ENCODE data around the gene CUEDC1. TPM values are rescaled to one million over a fixed set of nuclear protein-coding genes. Genes with fewer than 3 reads are reported as not detected.

CUEDC1 gene
- polyA plus RNA-seq, 2 of the 4 experiments (the other 2 are of a cell fraction): 44.3 to 90.6 TPM

DNA sequence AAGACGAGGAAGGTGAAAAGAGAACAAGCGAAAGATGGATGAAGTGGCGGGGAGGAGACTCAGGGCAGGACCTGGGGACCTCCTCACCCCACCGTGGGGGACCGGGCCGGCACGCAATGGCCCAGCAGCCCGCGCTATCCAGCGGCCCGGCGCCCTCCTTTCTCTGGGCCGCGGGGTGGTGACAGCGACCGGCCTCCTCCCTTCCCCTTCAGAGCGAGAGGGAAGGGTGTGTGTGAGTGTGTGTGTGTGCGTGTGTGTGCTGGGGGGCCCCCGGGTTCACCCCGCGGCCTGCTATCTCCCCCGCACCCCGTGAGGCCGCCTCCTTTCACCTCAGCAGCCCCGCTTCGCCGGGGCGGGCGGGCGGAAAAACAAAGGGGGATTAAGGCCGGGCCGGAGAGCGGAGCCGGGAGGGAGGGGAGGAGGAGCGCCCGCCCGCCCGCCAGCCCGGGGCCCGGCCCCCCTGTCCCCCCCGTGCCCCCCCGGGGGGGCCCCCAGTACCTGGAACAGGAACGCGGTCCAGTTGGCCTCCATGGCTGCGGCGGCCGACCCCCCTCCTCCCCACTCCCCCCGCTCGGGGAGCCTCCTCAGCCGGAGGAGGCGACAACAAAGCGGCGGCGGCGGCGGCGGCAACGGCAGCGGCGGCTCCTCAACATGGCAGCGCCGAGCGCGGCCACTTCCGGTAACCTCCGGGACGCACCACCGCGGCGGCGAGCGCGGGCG, 32.5 kb upstream of the CUEDC1 start, which contains the start of gene VEZF1:
Gene VEZF1 (minus strand): TSS at position 674 of the 720 bp plus-strand sequence. CDS start 143 bp downstream, at position 531.
- Histone ChIP-seq H3K4me1 (peaks cover 76% of the 10 kb centered on the region), H3K4me2 (peak within 1 kb of the TSS; percentile 84), H3K4me3 (peak within 1 kb of the TSS; percentile 77), H3K27ac (peak within 1 kb of the TSS; percentile 96 to 98), H3K9me3 (no peaks in the 10 kb centered on the region)
- CTCF ChIA-PET: interaction anchor here (1.3 to 26.3 kb wide), 15 partner anchors 11 to 154 kb away, joined by 3 to 1377 read pairs (median 17); partner anchors contain the start of genes CUEDC1 and MRPS23
- POLR2A ChIA-PET: interaction anchor here (0.7 to 5.2 kb wide), 23 partner anchors 9 to 138 kb away, joined by 3 to 36 read pairs (median 6); partner anchors contain the start of genes CUEDC1, DYNLL2, MRPS23 and SRSF1
- peak; percentile 76 to 85 for DNase-seq (ENCODE audit: low read depth in 1 of 2, low spot score in 1 of 2)
- no peak for FAIRE-seq
- peak; percentile 65 to 70 for ATAC-seq
- 2% methylated on average over 20 of the region's 74 CpGs for WGBS (ENCODE audit: missing lambda C conversion rate)
- no peak for TF ChIP-seq ZSCAN20 (CRISPR knock-in tag; IDR thresholded peaks at IDR 0.05)
- TF ChIP-seq TFCP2L1 (CRISPR knock-in tag; IDR thresholded peaks at IDR 0.05): 0 out of 2 replicates have a peak, but pooled peaks have one; percentile 61
- TF ChIP-seq SREBF2 (IDR thresholded peaks at IDR 0.05): no peak
- TF ChIP-seq MAX (IDR thresholded peaks at IDR 0.05): peak; percentile 69
- TF ChIP-seq CTCF (IDR thresholded peaks at IDR 0.05): no peak
- TF ChIP-seq, protein P1, sequence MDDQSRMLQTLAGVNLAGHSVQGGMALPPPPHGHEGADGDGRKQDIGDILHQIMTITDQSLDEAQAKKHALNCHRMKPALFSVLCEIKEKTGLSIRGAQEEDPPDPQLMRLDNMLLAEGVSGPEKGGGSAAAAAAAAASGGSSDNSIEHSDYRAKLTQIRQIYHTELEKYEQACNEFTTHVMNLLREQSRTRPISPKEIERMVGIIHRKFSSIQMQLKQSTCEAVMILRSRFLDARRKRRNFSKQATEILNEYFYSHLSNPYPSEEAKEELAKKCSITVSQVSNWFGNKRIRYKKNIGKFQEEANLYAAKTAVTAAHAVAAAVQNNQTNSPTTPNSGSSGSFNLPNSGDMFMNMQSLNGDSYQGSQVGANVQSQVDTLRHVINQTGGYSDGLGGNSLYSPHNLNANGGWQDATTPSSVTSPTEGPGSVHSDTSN (IDR thresholded peaks at IDR 0.05): no peak
- no peak for TF ChIP-seq TP53 (CRISPR knock-in tag; IDR thresholded peaks at IDR 0.05)
- no peak for TF ChIP-seq ZFP36 (IDR thresholded peaks at IDR 0.05; ENCODE audit: borderline replicate concordance, partially characterized antibody)
- peak; percentile 18; the same call in 1 of the 2 replicates for TF ChIP-seq POLR2A (IDR thresholded peaks at IDR 0.05; ENCODE audit: low read length)
- no peak for TF ChIP-seq E2F6 (IDR thresholded peaks at IDR 0.05; ENCODE audit: borderline replicate concordance, low read depth)
- TF ChIP-seq, protein P2, sequence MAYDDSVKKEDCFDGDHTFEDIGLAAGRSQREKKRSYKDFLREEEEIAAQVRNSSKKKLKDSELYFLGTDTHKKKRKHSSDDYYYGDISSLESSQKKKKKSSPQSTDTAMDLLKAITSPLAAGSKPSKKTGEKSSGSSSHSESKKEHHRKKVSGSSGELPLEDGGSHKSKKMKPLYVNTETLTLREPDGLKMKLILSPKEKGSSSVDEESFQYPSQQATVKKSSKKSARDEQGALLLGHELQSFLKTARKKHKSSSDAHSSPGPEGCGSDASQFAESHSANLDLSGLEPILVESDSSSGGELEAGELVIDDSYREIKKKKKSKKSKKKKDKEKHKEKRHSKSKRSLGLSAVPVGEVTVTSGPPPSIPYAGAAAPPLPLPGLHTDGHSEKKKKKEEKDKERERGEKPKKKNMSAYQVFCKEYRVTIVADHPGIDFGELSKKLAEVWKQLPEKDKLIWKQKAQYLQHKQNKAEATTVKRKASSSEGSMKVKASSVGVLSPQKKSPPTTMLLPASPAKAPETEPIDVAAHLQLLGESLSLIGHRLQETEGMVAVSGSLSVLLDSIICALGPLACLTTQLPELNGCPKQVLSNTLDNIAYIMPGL (CRISPR knock-in tag; IDR thresholded peaks at IDR 0.05; ENCODE audit: borderline replicate concordance): peak; percentile 20; the same call in 1 of the 2 replicates
- TF ChIP-seq MAFK (IDR thresholded peaks at IDR 0.05; ENCODE audit: partially characterized antibody): no peak
- TF ChIP-seq JUN (IDR thresholded peaks at IDR 0.05): no peak; a peak in 2 of 5 replicates
- TF ChIP-seq RAD21 (conservative IDR thresholded peaks at IDR 0.05 in 1 of 2, IDR thresholded peaks at IDR 0.05 in 1 of 2): 0 out of 5 replicates have a peak, but pooled peaks of 1 of the 2 experiments have one; percentile 9
- TF ChIP-seq ATOH8 (CRISPR knock-in tag; IDR thresholded peaks at IDR 0.05; ENCODE audit: low read depth): no peak
- no peak for TF ChIP-seq BHLHE40 (IDR thresholded peaks at IDR 0.05; ENCODE audit: low read depth, low read length)
- TF ChIP-seq KDM5A (IDR thresholded peaks at IDR 0.05): no peak
- no peak for TF ChIP-seq ESRRA (IDR thresholded peaks at IDR 0.05; ENCODE audit: borderline replicate concordance, low read length)
- TF ChIP-seq, protein P3, sequence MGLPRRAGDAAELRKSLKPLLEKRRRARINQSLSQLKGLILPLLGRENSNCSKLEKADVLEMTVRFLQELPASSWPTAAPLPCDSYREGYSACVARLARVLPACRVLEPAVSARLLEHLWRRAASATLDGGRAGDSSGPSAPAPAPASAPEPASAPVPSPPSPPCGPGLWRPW (IDR thresholded peaks at IDR 0.05): no peak
- TF ChIP-seq CBX8 (IDR thresholded peaks at IDR 0.05): no peak
- TF ChIP-seq SMC3 (IDR thresholded peaks at IDR 0.05): peak; percentile 23; the same call in 1 of the 3 replicates
- TF ChIP-seq REST (IDR thresholded peaks at IDR 0.05): no peak
- TF ChIP-seq PHF8 (IDR thresholded peaks at IDR 0.05; ENCODE audit: borderline replicate concordance, low read depth): peak; percentile 71
- 0 out of 2 replicates have a peak, but pooled peaks have one; percentile 43 for TF ChIP-seq MYC (IDR thresholded peaks at IDR 0.05; ENCODE audit: borderline replicate concordance, low read length)
- TF ChIP-seq, protein P4, sequence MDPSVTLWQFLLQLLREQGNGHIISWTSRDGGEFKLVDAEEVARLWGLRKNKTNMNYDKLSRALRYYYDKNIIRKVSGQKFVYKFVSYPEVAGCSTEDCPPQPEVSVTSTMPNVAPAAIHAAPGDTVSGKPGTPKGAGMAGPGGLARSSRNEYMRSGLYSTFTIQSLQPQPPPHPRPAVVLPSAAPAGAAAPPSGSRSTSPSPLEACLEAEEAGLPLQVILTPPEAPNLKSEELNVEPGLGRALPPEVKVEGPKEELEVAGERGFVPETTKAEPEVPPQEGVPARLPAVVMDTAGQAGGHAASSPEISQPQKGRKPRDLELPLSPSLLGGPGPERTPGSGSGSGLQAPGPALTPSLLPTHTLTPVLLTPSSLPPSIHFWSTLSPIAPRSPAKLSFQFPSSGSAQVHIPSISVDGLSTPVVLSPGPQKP (IDR thresholded peaks at IDR 0.05; ENCODE audit: low read depth, low read length): no peak
- no peak for TF ChIP-seq FOSL2 (IDR thresholded peaks at IDR 0.05)
- peak; percentile 25; the same call in 1 of the 2 replicates for TF ChIP-seq FOSL2 (CRISPR knock-in tag; IDR thresholded peaks at IDR 0.05)
